ENCODE data around the gene KLHL29. TPM values are rescaled to one million over a fixed set of nuclear protein-coding genes. Genes with fewer than 3 reads are reported as not detected.

Gene KLHL29
- polyA plus RNA-seq, 1 of the 3 experiments (the other 2 are of a cell fraction), result 4.6 TPM

- 78% methylated on average over 10 of the region's 10 CpGs for WGBS (ENCODE audit: low lambda C conversion rate)
- H3K4me2 ChIP-seq, result no peak overlapping the region
- H3K79me2 ChIP-seq (ENCODE audit: insufficient read depth), result no peaks in the 10 kb centered on the region
- no peaks in the 10 kb centered on the region for H4K20me1 ChIP-seq (ENCODE audit: insufficient read depth)
- ChIA-PET CTCF (interaction anchor here (2.2 to 2.9 kb wide), 2 partner anchors 9 to 63 kb away, joined by 7 to 10 read pairs; no protein-coding TSS in a partner anchor), POLR2A (no interaction called here)
- H3K9me2 ChIP-seq, result no peaks in the 10 kb centered on the region
- H2AFZ ChIP-seq (ENCODE audit: low read depth), result no peak overlapping the region
- H3K4me3 ChIP-seq (ENCODE audit: low read depth in 2 of 2, low read length in 1 of 2), result no peak overlapping the region
- no peaks in the 10 kb centered on the region for H3K9me3 ChIP-seq
- H3F3A ChIP-seq (replicated peaks; ENCODE audit: insufficient read depth), result no peaks in the 10 kb centered on the region
- H3K27me3 ChIP-seq (ENCODE audit: insufficient read depth), result no peaks in the 10 kb centered on the region
- TF ChIP-seq EP300 (IDR thresholded peaks at IDR 0.05; ENCODE audit: borderline replicate concordance in 1 of 2, low read depth in 1 of 2, low read length in 1 of 2), result no peak
- TF ChIP-seq IRF3 (IDR thresholded peaks at IDR 0.05; ENCODE audit: low read depth, low read length), result no peak
- TF ChIP-seq RAD21 (IDR thresholded peaks at IDR 0.05; ENCODE audit: low read length), result no peak
- TF ChIP-seq MEF2A (IDR thresholded peaks at IDR 0.05; ENCODE audit: borderline replicate concordance, low read depth), result no peak
- no peak for TF ChIP-seq GATA2 (CRISPR knock-in tag; IDR thresholded peaks at IDR 0.05)
- H3K27ac ChIP-seq (ENCODE audit: low read depth in 2 of 2, low read length in 1 of 2), result no peak overlapping the region
- H3K4me1 ChIP-seq (ENCODE audit: control insufficient read depth in 1 of 2, insufficient read depth in 2 of 2, low read depth in 1 of 2, low read length in 1 of 2), result peaks cover 0 to 15% of the 10 kb centered on the region in 2 experiments; a peak in 2 of 4 replicates
- no peaks in the 10 kb centered on the region for H3K36me3 ChIP-seq (replicated peaks in 1 of 2; ENCODE audit: control insufficient read depth in 1 of 2, insufficient read depth in 2 of 2, low read length in 1 of 2)
- no peak for DNase-seq
- no peak overlapping the region for H3K9ac ChIP-seq
Measured at GRCh38 chr2:23467618-23468017, 82.6 kb downstream of the KLHL29 start.

- peaks cover 0 to 12% of the 10 kb centered on the region in 2 experiments; a peak in 2 of 4 replicates for H3K4me1 ChIP-seq (ENCODE audit: control insufficient read depth in 1 of 2, insufficient read depth in 2 of 2, low read depth in 1 of 2, low read length in 1 of 2)
- H3K9me2 ChIP-seq, result no peaks in the 10 kb centered on the region
- H3K9me3 ChIP-seq, result no peaks in the 10 kb centered on the region
- no peaks in the 10 kb centered on the region for H3K27me3 ChIP-seq (ENCODE audit: insufficient read depth)
- no peak overlapping the region for H3K27ac ChIP-seq (ENCODE audit: low read depth in 2 of 2, low read length in 1 of 2)
- H2AFZ ChIP-seq (ENCODE audit: low read depth), result no peak overlapping the region
- ChIA-PET POLR2A (interaction anchor here (0.7 kb wide), 1 partner anchor 48 kb away, joined by 4 read pairs; no protein-coding TSS in a partner anchor), CTCF (interaction anchor here (1.0 to 1.9 kb wide), 3 partner anchors 7 to 11 kb away, joined by 3 to 5 read pairs (median 3); no protein-coding TSS in a partner anchor)
- no peak overlapping the region for H3K9ac ChIP-seq
- H3K4me2 ChIP-seq, result no peak overlapping the region
- no peaks in the 10 kb centered on the region for H3F3A ChIP-seq (replicated peaks; ENCODE audit: insufficient read depth)
- no peak overlapping the region for H3K4me3 ChIP-seq (ENCODE audit: low read depth in 2 of 2, low read length in 1 of 2)
- no peaks in the 10 kb centered on the region for H3K36me3 ChIP-seq (replicated peaks in 1 of 2; ENCODE audit: control insufficient read depth in 1 of 2, insufficient read depth in 2 of 2, low read length in 1 of 2)
- no peaks in the 10 kb centered on the region for H4K20me1 ChIP-seq (ENCODE audit: insufficient read depth)
- DNase-seq, result no peak
- 77% methylated on average over 13 of the region's 15 CpGs for WGBS (ENCODE audit: low lambda C conversion rate)
- no peaks in the 10 kb centered on the region for H3K79me2 ChIP-seq (ENCODE audit: insufficient read depth)
- TF ChIP-seq USF1 (IDR thresholded peaks at IDR 0.05; ENCODE audit: borderline replicate concordance, low read depth), result no peak
- TF ChIP-seq IRF3 (IDR thresholded peaks at IDR 0.05; ENCODE audit: low read depth, low read length), result no peak
- TF ChIP-seq FOSL2 (IDR thresholded peaks at IDR 0.05; ENCODE audit: borderline replicate concordance, low read depth), result no peak
- TF ChIP-seq CHD2 (IDR thresholded peaks at IDR 0.05; ENCODE audit: low read length, partially characterized antibody), result no peak
- no peak for TF ChIP-seq NFIC (IDR thresholded peaks at IDR 0.05; ENCODE audit: borderline replicate concordance)
Measured at GRCh38 chr2:23468474-23469141, 83.6 kb downstream of the KLHL29 start.

Data from SK-N-SH (cell line).